Colonic mucosa (tissue), 4 donors: Measurements from ENCODE around the gene PIAS1. TPM values are rescaled to one million over a fixed set of nuclear protein-coding genes. Genes with fewer than 3 reads are reported as not detected.

ENCODE experiments used
- DNase-seq: peaks from one replicate; pipeline ENCODE4 v3.0.0-alpha.2; 2020
- H3K27ac ChIP-seq: fragments of 200-600 bp; one replicate; pipeline ENCODE4 v1.8.0; 2021
- H3K27me3 ChIP-seq: fragments of 200-600 bp; one replicate; pipeline ENCODE4 v1.8.0; 2021
- H3K36me3 ChIP-seq: fragments of 200-600 bp; one replicate; pipeline ENCODE4 v1.8.0; 2021
- H3K4me1 ChIP-seq: fragments of 200-600 bp; one replicate; pipeline ENCODE4 v1.8.0; 2021; ENCODE audit warnings: mild to moderate bottlenecking
- H3K4me3 ChIP-seq: fragments of 200-600 bp; one replicate; pipeline ENCODE4 v1.8.0; 2021
- H3K9ac ChIP-seq, 2 donors: one replicate each; pipeline ENCODE4 v1.7.0; 2013; ENCODE audit warnings: control low read depth in 2 of 2, low read depth in 2 of 2, low read length in 2 of 2
- H3K9me3 ChIP-seq: fragments of 200-600 bp; one replicate; pipeline ENCODE4 v1.8.0; 2021
- intact Hi-C: fragments of 100-400 bp; cut with DNase I; formaldehyde crosslinking; loops from one replicate; pipeline ENCODE4 v1.14.1; 2022
- total RNA-seq, 2 donors: library from RNA; stranded (reverse); fragmentation: NEBNext Ultra II Directional in 1 of 2; extraction: Animal tissue kit (Norgen Biotek cat#: 25700) in 1 of 2; gene quantifications; one replicate each; pipeline ENCODE4 v1.2.1, GENCODE V29; 2021
- TF ChIP-seq, protein P1 (sequence below): fragments of 200-600 bp; IDR thresholded peaks from one replicate; pipeline ENCODE4 v1.8.0; 2022; ENCODE audit warnings: antibody characterized with exemption, mild to moderate bottlenecking
- donor health status: healthy.
- donor health status: DM: no; HTN: no; CAD: no.
- donor health status: DM: no; HTN: no; CAD: no.

The PIAS1 gene
- total RNA-seq, 2 donors from 2014 or later: 26.6 to 33.0 TPM

DNA sequence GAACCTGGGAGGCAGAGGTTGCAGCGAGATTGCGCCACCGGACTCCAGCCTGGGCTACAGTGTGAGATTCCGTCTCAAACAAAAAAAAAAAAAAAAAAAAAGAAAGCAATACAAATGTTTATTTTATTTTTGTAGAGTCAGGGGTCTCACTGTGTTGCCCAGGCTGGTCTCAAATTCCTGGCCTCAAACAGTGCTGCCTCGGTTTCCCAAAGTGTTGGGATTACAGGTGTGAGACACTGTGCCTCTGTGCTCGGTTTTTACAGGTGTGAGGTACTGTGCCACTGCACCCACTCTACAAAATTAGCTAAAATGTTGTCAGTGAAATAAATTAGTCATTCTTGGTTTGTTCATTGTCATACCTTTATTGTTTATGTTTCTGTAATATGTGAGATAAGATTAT, 5.5 kb downstream of the PIAS1 start:
- H3K36me3 ChIP-seq: no peaks in the 10 kb centered on the region
- intact Hi-C loops: loop anchor here (10.0 kb wide), 1 partner anchor 95 kb away; no protein-coding TSS in a partner anchor
- H3K9ac ChIP-seq: no peak overlapping the region
- no peak for DNase-seq
- no peaks in the 10 kb centered on the region for H3K27me3 ChIP-seq
- H3K4me3 ChIP-seq: no peak overlapping the region
- no peaks in the 10 kb centered on the region for H3K4me1 ChIP-seq
- TF ChIP-seq, protein P1, sequence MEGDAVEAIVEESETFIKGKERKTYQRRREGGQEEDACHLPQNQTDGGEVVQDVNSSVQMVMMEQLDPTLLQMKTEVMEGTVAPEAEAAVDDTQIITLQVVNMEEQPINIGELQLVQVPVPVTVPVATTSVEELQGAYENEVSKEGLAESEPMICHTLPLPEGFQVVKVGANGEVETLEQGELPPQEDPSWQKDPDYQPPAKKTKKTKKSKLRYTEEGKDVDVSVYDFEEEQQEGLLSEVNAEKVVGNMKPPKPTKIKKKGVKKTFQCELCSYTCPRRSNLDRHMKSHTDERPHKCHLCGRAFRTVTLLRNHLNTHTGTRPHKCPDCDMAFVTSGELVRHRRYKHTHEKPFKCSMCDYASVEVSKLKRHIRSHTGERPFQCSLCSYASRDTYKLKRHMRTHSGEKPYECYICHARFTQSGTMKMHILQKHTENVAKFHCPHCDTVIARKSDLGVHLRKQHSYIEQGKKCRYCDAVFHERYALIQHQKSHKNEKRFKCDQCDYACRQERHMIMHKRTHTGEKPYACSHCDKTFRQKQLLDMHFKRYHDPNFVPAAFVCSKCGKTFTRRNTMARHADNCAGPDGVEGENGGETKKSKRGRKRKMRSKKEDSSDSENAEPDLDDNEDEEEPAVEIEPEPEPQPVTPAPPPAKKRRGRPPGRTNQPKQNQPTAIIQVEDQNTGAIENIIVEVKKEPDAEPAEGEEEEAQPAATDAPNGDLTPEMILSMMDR: no peak
- H3K9me3 ChIP-seq: no peaks in the 10 kb centered on the region
- H3K27ac ChIP-seq: no peak overlapping the region

DNA sequence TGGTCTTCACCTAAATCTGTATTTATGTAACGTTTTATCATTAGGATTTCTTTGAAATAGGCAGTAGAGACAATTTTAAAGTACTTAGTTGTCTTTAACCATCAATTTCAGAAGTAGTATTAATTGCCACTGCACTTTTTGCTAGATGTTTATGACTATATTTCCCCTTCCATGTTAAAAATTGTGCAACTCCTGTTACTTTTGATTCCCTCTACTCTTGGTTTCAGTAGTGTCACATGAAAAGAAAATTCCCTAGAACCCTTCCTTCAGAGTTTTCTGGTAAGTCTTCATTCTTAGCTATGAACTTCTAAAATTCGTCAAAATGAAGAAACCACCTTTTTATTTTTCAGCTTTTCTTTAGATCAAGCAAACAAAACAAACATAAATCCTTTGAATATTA, 7.1 kb downstream of the PIAS1 start:
- H3K9me3 ChIP-seq: no peaks in the 10 kb centered on the region
- TF ChIP-seq, protein P1: no peak

GRCh38 chr15:68061602-68062001, 7.5 kb downstream of the PIAS1 start:
- H3K36me3 ChIP-seq: no peaks in the 10 kb centered on the region
- H3K27ac ChIP-seq: no peak overlapping the region
- intact Hi-C loops: no loop called here
- TF ChIP-seq, protein P1: no peak
- no peak overlapping the region for H3K9ac ChIP-seq
- no peaks in the 10 kb centered on the region for H3K4me1 ChIP-seq
- H3K4me3 ChIP-seq: no peak overlapping the region
- no peaks in the 10 kb centered on the region for H3K9me3 ChIP-seq
- no peak for DNase-seq
- no peaks in the 10 kb centered on the region for H3K27me3 ChIP-seq

More for the DNA sequence above, 7.1 kb downstream of the PIAS1 start:
- Histone ChIP-seq H3K36me3 (no peaks in the 10 kb centered on the region), H3K27me3 (no peaks in the 10 kb centered on the region), H3K27ac (no peak overlapping the region), H3K9ac (no peak overlapping the region), H3K4me3 (no peak overlapping the region), H3K4me1 (no peaks in the 10 kb centered on the region)
- intact Hi-C loops: no loop called here
- no peak for DNase-seq

DNA sequence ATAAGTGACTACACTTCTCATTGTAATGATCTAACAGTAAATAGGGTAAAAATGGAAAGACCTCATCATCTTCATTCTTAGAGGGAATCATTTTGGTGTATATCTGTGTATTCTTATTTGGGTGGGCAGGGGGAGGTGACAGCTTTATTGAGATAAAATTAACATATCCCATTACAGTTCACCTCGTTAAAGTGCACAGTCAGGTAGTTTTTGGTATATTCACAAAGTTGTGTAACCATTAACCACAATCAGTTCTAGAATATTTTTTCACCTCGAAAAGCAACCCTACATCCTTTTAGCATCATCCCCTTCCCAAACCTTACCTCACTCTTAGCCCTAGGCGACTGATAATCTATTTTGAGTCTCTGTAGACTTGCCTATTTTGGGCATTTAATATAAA, 8.1 kb downstream of the PIAS1 start:
- Histone ChIP-seq H3K4me3 (no peak overlapping the region), H3K4me1 (no peaks in the 10 kb centered on the region), H3K36me3 (no peaks in the 10 kb centered on the region), H3K27me3 (no peaks in the 10 kb centered on the region), H3K9me3 (no peaks in the 10 kb centered on the region), H3K9ac (no peak overlapping the region), H3K27ac (no peak overlapping the region)
- intact Hi-C loops: no loop called here
- no peak for DNase-seq
- TF ChIP-seq, protein P1: no peak

GRCh38 chr15:68062946-68063465, 8.9 kb downstream of the PIAS1 start:
- Histone ChIP-seq H3K27me3 (no peaks in the 10 kb centered on the region), H3K4me3 (no peak overlapping the region), H3K4me1 (no peaks in the 10 kb centered on the region), H3K9me3 (no peaks in the 10 kb centered on the region), H3K27ac (no peak overlapping the region), H3K9ac (no peak overlapping the region), H3K36me3 (no peaks in the 10 kb centered on the region)
- intact Hi-C loops: no loop called here
- DNase-seq: no peak
- TF ChIP-seq, protein P1: no peak
